GM19238 (cell line): ENCODE results near the gene NLGN1.

Experiments used
- DNase-seq: peaks from one replicate; pipeline ENCODE4 v3.0.0; 2011; ENCODE audit warnings: low spot score; ENCODE audit not compliant: insufficient read length

The NLGN1 gene

GRCh38 chr3:174068035-174068434 lies 670.5 kb downstream of the NLGN1 start:
- DNase-seq = no peak

DNA sequence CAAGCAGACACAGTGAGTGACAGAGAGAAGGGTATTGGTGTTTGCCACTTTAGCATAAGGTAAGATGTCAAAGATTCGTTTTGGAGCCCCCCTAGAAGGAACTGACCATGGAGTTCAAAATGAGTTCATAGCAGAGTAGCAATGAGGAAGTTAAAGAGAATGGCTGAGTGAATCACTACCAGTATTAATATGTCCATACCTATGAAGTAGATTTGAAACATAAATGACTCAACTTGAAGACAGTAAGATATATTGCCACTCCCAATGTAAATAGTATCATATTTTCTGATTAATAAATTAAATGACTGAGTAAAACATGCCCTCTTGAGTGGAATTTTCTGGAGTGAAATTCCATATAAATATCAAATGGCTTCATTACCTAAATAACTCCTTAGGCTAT lies 675.1 kb downstream of the NLGN1 start:
- DNase-seq = no peak

DNA sequence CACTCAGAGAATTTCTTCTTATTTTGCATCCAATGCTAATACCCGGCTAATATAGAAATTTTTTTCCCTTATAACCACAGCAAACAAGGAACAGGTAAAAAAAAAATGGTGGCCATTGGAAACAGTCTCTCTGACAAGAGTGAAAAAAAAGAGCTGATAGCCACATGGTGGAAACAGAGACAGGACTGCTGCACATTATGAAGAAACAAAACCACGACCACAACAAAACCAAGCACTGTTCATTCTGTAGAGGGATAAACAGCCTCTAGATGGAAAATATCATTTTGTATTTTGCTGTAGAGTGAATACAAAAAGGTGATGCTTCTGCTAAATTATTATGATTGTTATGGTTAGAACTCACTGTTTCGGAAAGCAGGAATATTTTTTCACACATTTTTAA lies 686.2 kb downstream of the NLGN1 start:
- no peak for DNase-seq

GRCh38 chr3:174089592-174089991 lies 692.0 kb downstream of the NLGN1 start:
- no peak for DNase-seq

DNA sequence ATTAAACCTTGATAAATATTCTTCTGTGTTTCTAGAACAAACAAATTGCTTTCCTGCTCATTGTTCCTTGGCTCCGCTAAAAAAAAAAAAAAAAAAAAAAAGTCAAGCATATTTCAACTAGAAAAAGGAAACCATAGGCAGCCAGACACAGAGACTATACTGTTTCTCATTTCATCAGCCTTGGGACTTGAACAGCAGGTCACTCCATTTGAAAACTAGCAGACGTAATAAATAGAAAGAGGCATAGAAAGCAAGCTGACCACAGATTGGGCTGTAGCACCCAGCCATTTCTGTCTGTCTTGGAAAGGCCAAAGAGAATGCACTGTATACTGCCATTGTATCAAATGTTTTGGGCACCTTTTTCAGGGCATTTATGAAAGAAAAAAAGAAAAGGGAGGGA lies 697.1 kb downstream of the NLGN1 start:
- no peak for DNase-seq

GRCh38 chr3:174097686-174098085 lies 700.1 kb downstream of the NLGN1 start:
- no peak for DNase-seq

- no peak for DNase-seq
Observed at GRCh38 chr3:174098746-174099145, 701.2 kb downstream of the NLGN1 start.

- DNase-seq = no peak
Observed at GRCh38 chr3:174099724-174100123, 702.2 kb downstream of the NLGN1 start.

- no peak for DNase-seq
Observed at GRCh38 chr3:174100744-174101143, 703.2 kb downstream of the NLGN1 start.

DNA sequence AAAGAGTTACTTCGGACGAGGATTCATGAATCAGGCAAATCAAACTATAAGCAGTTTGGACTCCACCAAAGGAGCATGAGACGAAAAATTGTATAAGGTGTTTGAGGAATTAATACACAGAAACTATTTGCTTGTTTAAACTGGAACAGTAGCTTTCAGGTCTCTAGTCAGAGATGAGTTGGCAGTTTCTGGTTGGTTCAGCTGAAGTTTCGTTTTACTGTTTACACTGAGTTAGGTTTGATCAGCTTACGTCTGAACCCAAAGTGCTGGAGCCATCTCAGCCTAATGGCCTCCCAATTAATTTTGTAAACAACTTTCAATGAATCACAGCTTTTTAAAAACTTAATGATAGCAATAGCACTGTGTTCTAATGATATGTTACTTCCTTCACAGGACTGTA lies 703.7 kb downstream of the NLGN1 start:
- DNase-seq = no peak

DNA sequence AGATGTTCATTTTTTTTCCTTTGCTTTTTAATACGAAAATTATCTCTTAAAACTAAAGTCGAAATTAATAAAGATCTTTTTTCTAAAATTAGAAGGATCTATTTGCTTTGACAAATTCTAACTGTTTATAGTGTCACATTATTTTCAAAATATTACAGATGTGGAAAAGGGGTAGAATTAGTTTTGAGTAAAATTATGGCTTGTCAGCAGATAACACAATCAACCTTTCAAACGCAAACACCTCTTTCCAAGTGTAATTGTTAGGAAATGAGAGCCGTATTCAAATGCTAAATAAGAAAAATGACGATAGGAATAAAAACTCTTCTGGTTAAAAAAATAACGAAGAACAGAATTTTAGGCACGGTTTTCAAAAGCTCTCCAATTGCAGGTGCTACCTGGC lies 704.7 kb downstream of the NLGN1 start:
- no peak for DNase-seq

- DNase-seq = no peak
Observed at GRCh38 chr3:174102866-174103265, 705.3 kb downstream of the NLGN1 start.

- DNase-seq = no peak
Observed at GRCh38 chr3:174110761-174111160, 713.2 kb downstream of the NLGN1 start.

DNA sequence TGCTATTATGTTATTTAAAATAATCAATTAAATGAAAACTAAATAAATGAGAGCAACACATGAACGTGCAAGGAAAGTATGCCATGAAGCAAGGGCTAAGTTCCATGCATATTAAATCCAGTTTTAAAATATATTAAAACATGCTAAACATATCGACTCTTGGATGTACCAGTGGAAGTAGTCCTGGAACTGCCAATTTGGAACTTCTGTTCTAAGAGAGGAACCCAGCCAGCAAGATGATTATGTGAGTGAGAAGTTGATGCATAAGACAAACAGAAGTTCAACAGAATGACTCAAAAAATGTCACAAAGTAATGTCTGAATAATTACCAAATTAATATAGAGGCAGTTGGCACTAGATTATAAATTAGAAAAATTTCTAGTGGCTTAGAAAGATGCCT lies 714.2 kb downstream of the NLGN1 start:
- DNase-seq = no peak

DNA sequence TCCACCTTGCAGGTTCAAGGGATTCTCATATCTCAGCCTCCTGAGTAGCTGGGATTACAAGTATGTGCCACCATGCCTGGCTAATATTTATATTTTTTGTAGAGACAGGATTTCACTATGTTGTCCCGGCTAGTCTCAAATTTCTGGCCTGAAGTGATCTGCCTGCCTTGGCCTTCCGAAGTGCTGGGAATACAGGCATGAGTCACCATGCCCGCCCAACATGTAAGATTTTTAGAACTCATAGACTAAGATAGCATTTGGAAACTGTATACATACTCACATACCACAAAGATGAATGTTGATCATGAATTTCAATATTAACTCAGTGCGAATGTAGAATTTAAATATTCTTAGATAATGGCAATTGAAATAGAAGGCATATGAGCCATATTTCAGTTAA lies 718.9 kb downstream of the NLGN1 start:
- DNase-seq = no peak

DNA sequence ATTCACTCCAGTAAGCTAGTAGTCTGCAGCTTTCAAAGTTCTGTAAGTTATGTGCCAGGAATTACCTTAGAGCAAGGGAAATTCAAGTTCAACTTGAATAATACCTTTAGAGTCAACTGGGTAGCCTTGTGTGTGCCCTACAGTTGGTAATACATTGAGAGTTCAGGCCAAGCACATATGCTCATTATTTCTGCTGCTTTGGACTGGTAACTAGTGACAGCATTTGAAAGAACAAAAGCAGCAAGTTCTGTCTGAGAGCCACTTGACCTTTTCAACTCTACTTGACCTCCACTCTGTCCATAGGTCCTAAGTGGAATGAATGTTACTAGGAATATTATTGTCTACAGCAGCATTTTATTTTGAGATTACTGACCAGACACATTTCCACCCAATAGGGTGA lies 723.5 kb downstream of the NLGN1 start:
- DNase-seq = no peak

DNA sequence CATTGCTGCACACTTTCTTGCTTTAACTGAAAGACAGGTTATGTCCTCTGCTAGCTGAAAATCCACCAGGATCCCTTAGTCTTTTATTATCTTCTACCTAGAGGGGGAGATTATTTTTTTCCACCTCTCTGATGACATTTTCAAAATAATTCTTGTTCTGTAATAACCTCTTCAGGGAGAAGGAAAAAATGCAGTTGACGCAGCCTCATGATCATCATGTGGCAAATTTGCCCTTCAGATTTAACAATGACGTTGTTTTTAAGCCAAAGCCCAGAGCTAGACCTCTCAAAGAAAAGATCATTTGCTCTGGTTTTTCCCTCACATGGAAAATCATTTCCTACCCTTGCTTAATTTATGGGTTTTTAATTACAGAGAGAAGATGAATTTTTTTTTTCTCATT lies 724.9 kb downstream of the NLGN1 start:
- DNase-seq = no peak

GRCh38 chr3:174125267-174125824 lies 727.8 kb downstream of the NLGN1 start:
- no peak for DNase-seq

- no peak for DNase-seq
Observed at GRCh38 chr3:174126990-174127758, 729.6 kb downstream of the NLGN1 start.

DNA sequence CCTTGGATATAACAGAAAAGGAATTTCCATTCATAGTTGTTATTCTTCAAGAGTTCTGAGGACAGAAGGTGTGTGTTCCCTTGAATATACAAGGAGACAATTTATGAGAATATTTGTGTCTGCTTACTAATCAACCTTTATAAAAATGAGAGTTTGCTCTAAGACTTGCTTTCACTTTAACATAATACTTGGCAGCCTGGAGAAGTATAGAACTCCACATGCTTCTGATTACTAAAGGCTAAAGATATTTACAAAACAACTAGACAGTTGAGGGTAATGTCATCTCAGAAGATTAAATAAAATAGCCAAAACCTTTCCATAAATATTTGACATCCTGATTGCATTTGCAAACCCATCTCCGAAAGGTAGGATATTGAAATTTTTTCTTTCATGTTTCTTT lies 734.5 kb downstream of the NLGN1 start:
- no peak for DNase-seq

DNA sequence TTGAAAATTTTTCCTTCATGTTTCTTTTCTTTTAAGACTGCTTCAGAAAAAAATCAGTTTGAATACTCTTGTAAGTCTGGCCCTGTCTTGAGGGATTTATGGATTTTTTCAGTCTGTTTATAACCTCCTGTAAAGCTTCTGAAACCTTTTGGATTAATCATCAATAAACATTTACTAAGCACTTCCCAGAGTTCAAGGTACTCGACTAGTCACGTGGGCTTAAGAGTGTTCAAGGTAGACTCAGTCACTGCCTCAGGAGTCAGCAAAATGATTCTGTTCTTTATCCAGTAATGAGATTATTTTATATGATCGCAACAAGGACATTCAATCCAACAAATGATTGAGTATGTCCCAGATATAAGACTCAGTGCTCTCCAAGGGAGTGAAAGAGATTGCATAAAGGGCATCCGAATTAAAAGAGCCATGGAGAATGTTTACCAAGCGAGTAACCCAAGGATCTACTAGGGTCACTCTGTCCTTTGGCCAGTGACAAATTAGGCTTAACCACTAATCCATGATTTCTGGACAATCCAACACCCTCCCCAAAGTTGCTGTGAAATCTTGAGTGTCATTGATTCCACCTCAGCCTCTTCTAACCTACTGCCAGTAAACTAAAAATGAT lies 735.0 kb downstream of the NLGN1 start:
- DNase-seq = no peak

DNA sequence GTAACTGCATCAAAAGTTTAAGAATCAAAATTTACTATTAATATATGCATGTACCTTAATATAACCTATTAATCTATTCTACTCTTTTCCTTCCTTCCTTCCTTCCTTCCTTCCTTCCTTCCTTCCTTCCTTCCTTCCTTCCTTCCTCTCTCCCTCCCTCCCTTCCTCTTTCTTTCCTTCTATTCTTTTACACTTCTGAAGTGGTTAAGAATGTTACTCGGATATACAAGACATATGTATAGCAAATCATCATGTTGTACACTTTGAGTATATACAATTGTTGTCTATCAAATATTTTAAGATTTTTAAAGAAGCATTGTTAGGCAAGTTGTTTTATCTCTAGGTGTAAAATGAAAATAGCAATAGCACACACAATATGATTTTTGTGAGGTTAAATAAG lies 748.5 kb downstream of the NLGN1 start:
- no peak for DNase-seq

GRCh38 chr3:174147798-174148197 lies 750.3 kb downstream of the NLGN1 start:
- no peak for DNase-seq
